GM19452 (cell line): ENCODE results near the gene CASP12.

Experiments used
- ATAC-seq: cut with Tn5 transposase; IDR thresholded peaks from one replicate; pipeline ENCODE4 v1.9.1; 2021; ENCODE audit not compliant: unreplicated experiment

The CASP12 gene

GRCh38 chr11:104841185-104841584 lies 57.1 kb downstream of the CASP12 start:
- no peak for ATAC-seq

DNA sequence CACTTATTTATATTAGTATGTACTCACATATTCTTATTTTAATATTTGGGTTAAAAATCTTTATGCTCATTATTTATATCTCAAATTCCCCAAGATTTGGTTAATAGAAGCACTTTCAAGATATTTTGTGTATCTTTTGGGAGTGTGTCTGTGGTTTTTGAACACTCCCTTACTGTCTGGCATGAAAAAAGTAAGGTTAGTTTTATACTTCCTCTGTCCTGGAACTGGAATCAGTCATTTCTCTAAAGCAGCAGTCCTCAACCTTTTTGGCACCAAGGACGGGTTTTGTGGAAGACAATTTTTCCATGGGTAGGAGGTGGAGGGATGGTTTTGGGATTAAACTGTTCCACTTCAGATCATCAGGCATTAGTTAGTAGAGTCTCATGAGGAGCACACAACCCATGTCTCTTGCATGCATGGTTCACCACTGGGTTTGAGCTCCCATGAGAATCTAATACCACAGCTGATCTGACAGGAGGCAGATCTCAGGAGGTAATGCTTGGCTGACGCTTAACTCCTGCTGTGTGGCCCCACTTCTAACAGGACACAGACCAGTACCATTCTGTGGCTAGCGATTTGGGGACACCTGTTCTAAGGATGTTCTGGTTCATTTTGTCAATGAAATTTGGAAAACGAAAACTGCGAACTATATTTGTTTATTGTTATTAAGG lies 60.2 kb downstream of the CASP12 start:
- no peak for ATAC-seq

DNA sequence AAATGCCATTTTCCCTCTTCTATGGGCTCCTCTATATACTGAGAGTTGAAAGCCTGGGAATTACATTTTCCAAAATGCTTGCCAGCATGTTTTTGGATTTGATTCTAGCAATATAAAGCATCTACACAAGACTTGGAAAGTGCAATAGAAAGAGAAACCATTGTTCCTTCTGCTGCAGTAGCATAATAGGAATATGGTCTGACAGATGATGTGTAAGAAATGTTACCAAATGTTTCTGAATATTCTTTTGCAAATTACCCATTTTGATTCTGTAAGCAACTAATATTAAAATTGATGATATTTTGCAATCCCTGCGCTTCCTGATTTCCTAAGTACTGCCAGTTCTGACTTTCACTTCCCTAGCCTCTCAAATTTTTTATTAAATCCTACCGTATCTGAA lies 61.6 kb downstream of the CASP12 start:
- ATAC-seq = no peak
